ENCODE data around the gene IL11.

GRCh38 chr19:55322204-55322885 is 47.9 kb downstream of the IL11 start:
- TF ChIP-seq POLR2A (IDR thresholded peaks at IDR 0.05), result no peak
- no peak for TF ChIP-seq CTCF (IDR thresholded peaks at IDR 0.05)
